Tibial artery (tissue), 4 donors: ENCODE data around the gene FLACC1.

Experiments
- DNase-seq, 2 donors: peaks; one replicate each; pipeline ENCODE4 v3.0.0-alpha.2; 2019
- H3K27ac ChIP-seq, 2 donors: fragments of 200-600 bp; sonication (generic) in 1 of 2; 1 replicate in 1 of 2; 2 replicates in 1 of 2; pipeline ENCODE4 v1.5.1; 2018 to 2019; ENCODE audit warnings: mild to moderate bottlenecking in 1 of 2
- H3K27me3 ChIP-seq, 2 donors: fragments of 200-600 bp; sonication (generic) in 1 of 2; one replicate each; pipeline versions ENCODE4 v1.5.1 to v1.6.0; 2016 to 2019
- H3K36me3 ChIP-seq, 3 donors: fragments of 200-600 bp; sonication (generic) in 2 of 3; one replicate each; pipeline ENCODE4 v1.5.1; 2016 to 2019; ENCODE audit warnings: mild to moderate bottlenecking in 2 of 3
- H3K4me1 ChIP-seq, 4 donors: fragments of 200-600 bp; sonication (generic) in 2 of 4; 1 replicate in 3 of 4; 2 replicates in 1 of 4; pipeline ENCODE4 v1.5.1; 2016 to 2019
- H3K4me3 ChIP-seq, 2 donors: fragments of 200-600 bp; sonication (generic) in 1 of 2; 1 replicate in 1 of 2; 2 replicates in 1 of 2; pipeline ENCODE4 v1.5.1; 2018 to 2019; ENCODE audit warnings: mild to moderate bottlenecking in 2 of 2
- H3K9me3 ChIP-seq, 3 donors: fragments of 200-600 bp; sonication (generic) in 1 of 3; one replicate each; pipeline ENCODE4 v1.5.1; 2016 to 2019
- CTCF ChIP-seq, 2 experiments: fragments of 200-600 bp in 1 of 2; fragments of 450-650 bp in 1 of 2; IDR thresholded peaks; one replicate each; pipeline ENCODE4 v1.5.1; 2017 to 2019; ENCODE audit warnings: antibody characterized with exemption in 2 of 2, mild to moderate bottlenecking in 1 of 2, moderate library complexity in 1 of 2
- intact Hi-C: fragments of 100-400 bp; cut with DNase I; formaldehyde crosslinking; loops from one replicate; pipeline ENCODE4 v1.15.0; 2023; ENCODE audit warnings: low total_unique reads

The FLACC1 gene

GRCh38 chr2:201361078-201361733 is 4.1 kb upstream of the FLACC1 start:
- Histone ChIP-seq H3K27me3 (no peaks in the 10 kb centered on the region), H3K27ac (no peak overlapping the region), H3K4me3 (no peak overlapping the region), H3K36me3 (peaks cover 7 to 38% (median 18%) of the 10 kb centered on the region in 3 donors), H3K4me1 (peaks cover 0 to 23% (median 5%) of the 10 kb centered on the region in 4 donors), H3K9me3 (no peaks in the 10 kb centered on the region)
- DNase-seq = no peak
- TF ChIP-seq CTCF (IDR thresholded peaks at IDR 0.05) = no peak
- intact Hi-C loops = loop anchor here (5.0 kb wide), 1 partner anchor 124 kb away; no protein-coding TSS in a partner anchor

- no peak overlapping the region for H3K4me3 ChIP-seq
- no peaks in the 10 kb centered on the region for H3K9me3 ChIP-seq
- peaks cover 7 to 38% (median 18%) of the 10 kb centered on the region in 3 donors for H3K36me3 ChIP-seq
- no peak for TF ChIP-seq CTCF (IDR thresholded peaks at IDR 0.05)
- peaks cover 0 to 23% (median 5%) of the 10 kb centered on the region in 4 donors for H3K4me1 ChIP-seq
- no peak for DNase-seq
- intact Hi-C loops = loop anchor here (5.0 kb wide), 1 partner anchor 123 kb away; no protein-coding TSS in a partner anchor
- no peak overlapping the region for H3K27ac ChIP-seq
- H3K27me3 ChIP-seq = no peaks in the 10 kb centered on the region
Measured at GRCh38 chr2:201360256-201360655, 3.1 kb upstream of the FLACC1 start.

GRCh38 chr2:201358684-201359083 is 1.5 kb upstream of the FLACC1 start:
- Histone ChIP-seq H3K4me1 (peaks cover 0 to 20% (median 6%) of the 10 kb centered on the region in 4 donors), H3K9me3 (no peaks in the 10 kb centered on the region), H3K36me3 (peaks cover 7 to 38% (median 18%) of the 10 kb centered on the region in 3 donors), H3K27me3 (no peaks in the 10 kb centered on the region), H3K4me3 (no peak overlapping the region), H3K27ac (no peak overlapping the region)
- TF ChIP-seq CTCF (IDR thresholded peaks at IDR 0.05) = no peak
- no peak for DNase-seq
- intact Hi-C loops = no loop called here

GRCh38 chr2:201353116-201353515 is 4.0 kb downstream of the FLACC1 start:
- peaks cover under 1 to 13% (median 10%) of the 10 kb centered on the region in 3 donors for H3K36me3 ChIP-seq
- peak overlapping the region; percentile 25 to 57 for H3K27ac ChIP-seq
- no peak for TF ChIP-seq CTCF (IDR thresholded peaks at IDR 0.05)
- no peaks in the 10 kb centered on the region for H3K27me3 ChIP-seq
- DNase-seq = no peak
- H3K9me3 ChIP-seq = no peaks in the 10 kb centered on the region
- H3K4me3 ChIP-seq = no peak overlapping the region
- peaks cover 0 to 31% (median 10%) of the 10 kb centered on the region in 4 donors for H3K4me1 ChIP-seq
- intact Hi-C loops = no loop called here

GRCh38 chr2:201350879-201351278 is 6.3 kb downstream of the FLACC1 start:
- H3K36me3 ChIP-seq = peaks cover 6 to 24% (median 10%) of the 10 kb centered on the region in 3 donors

More at GRCh38 chr2:201350879-201351278, 6.3 kb downstream of the FLACC1 start:
- Histone ChIP-seq H3K27ac (no peak overlapping the region), H3K9me3 (no peaks in the 10 kb centered on the region), H3K4me3 (no peak overlapping the region), H3K27me3 (no peaks in the 10 kb centered on the region), H3K4me1 (peaks cover 0 to 15% (median 5%) of the 10 kb centered on the region in 4 donors)
- intact Hi-C loops = no loop called here
- no peak for DNase-seq
- no peak for TF ChIP-seq CTCF (IDR thresholded peaks at IDR 0.05)
